Esophagus squamous epithelium (tissue), 5 donors: ENCODE measurements around the gene PRKAR1B. TPM values are rescaled to one million over a fixed set of nuclear protein-coding genes. Genes with fewer than 3 reads are reported as not detected.

Source experiments
- DNase-seq: peaks from one replicate; lab custom pipeline; 2025; lab: John Stamatoyannopoulos, UW
- H3K27ac ChIP-seq, 4 donors: fragments of 200-600 bp; sonication (generic); one replicate each; pipeline ENCODE4 v1.5.1; 2016 to 2019; ENCODE audit warnings: mild to moderate bottlenecking in 1 of 4
- H3K27me3 ChIP-seq, 4 donors: fragments of 200-600 bp; sonication (generic); 1 replicate in 3 of 4; 2 replicates in 1 of 4; pipeline versions ENCODE4 v1.5.1 to v1.6.0; 2017 to 2021; ENCODE audit warnings: antibody characterized with exemption in 1 of 4
- H3K36me3 ChIP-seq, 3 donors: fragments of 200-600 bp; sonication (generic); one replicate each; pipeline ENCODE4 v1.5.1; 2016 to 2019
- H3K4me1 ChIP-seq, 3 donors: fragments of 200-600 bp; sonication (generic); one replicate each; pipeline ENCODE4 v1.5.1; 2017 to 2019
- H3K4me3 ChIP-seq, 4 donors: fragments of 200-600 bp; sonication (generic); 1 replicate in 3 of 4; 2 replicates in 1 of 4; pipeline ENCODE4 v1.5.1; 2016 to 2019; ENCODE audit warnings: mild to moderate bottlenecking in 2 of 4, moderate library complexity in 1 of 4
- H3K9me3 ChIP-seq, 3 donors: fragments of 200-600 bp; sonication (generic); one replicate each; pipeline ENCODE4 v1.5.1; 2016 to 2019
- POLR2A ChIP-seq, 4 donors: fragments of 450-650 bp; IDR thresholded peaks; one replicate each; pipeline ENCODE4 v1.6.1; 2017; ENCODE audit warnings: antibody characterized with exemption in 4 of 4, mild to moderate bottlenecking in 4 of 4, moderate library complexity in 3 of 4
- WGBS, 2 donors: methylation state at CpG; one replicate each; pipeline ENCODE4 v1.1.5; 2018; 5-methylcytosine and 5-hydroxymethylcytosine counted together
- intact Hi-C: fragments of 100-400 bp; cut with DNase I; formaldehyde crosslinking; loops from one replicate; pipeline ENCODE4 v1.15.0; 2022
- total RNA-seq, 4 donors: library from RNA; depleted of rRNA; stranded (reverse); fragments of >200 nt; gene quantifications; one replicate each; pipeline ENCODE4 v1.1.0, GENCODE V29; 2016
- TF ChIP-seq, protein P1 (sequence below), 6 experiments: fragments of 450-650 bp in 4 of 6; fragments of 200-600 bp in 2 of 6; sonication (generic) in 2 of 6; IDR thresholded peaks; one replicate each; pipeline ENCODE4 v1.5.1; 2016 to 2019; ENCODE audit warnings: antibody characterized with exemption in 6 of 6, mild to moderate bottlenecking in 4 of 6, moderate library complexity in 4 of 6
- donor health status: DM: yes; HTN: yes; CAD: no.

The PRKAR1B gene
- total RNA-seq, 4 donors from 2014 or later: 10.2 to 13.1 (median 12.5) TPM

GRCh38 chr7:549066-549890 is 177.8 kb downstream of the PRKAR1B start:
- WGBS, 2 donors: 93 to 99% methylated on average over 16 to 22 of the region's 43 CpGs
- intact Hi-C loops: loop anchor here (10.0 kb wide), 1 partner anchor 186 kb away; no protein-coding TSS in a partner anchor
- no peak overlapping the region for H3K27ac ChIP-seq
- H3K36me3 ChIP-seq: peaks cover 0 to 10% (median 0%) of the 10 kb centered on the region in 3 donors
- no peak for DNase-seq
- no peaks in the 10 kb centered on the region for H3K9me3 ChIP-seq
- no peak for TF ChIP-seq POLR2A (IDR thresholded peaks at IDR 0.05)
- TF ChIP-seq, protein P1, sequence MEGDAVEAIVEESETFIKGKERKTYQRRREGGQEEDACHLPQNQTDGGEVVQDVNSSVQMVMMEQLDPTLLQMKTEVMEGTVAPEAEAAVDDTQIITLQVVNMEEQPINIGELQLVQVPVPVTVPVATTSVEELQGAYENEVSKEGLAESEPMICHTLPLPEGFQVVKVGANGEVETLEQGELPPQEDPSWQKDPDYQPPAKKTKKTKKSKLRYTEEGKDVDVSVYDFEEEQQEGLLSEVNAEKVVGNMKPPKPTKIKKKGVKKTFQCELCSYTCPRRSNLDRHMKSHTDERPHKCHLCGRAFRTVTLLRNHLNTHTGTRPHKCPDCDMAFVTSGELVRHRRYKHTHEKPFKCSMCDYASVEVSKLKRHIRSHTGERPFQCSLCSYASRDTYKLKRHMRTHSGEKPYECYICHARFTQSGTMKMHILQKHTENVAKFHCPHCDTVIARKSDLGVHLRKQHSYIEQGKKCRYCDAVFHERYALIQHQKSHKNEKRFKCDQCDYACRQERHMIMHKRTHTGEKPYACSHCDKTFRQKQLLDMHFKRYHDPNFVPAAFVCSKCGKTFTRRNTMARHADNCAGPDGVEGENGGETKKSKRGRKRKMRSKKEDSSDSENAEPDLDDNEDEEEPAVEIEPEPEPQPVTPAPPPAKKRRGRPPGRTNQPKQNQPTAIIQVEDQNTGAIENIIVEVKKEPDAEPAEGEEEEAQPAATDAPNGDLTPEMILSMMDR (IDR thresholded peaks at IDR 0.05): no peak
- H3K4me1 ChIP-seq: no peaks in the 10 kb centered on the region
- no peaks in the 10 kb centered on the region for H3K27me3 ChIP-seq
- H3K4me3 ChIP-seq: no peak overlapping the region

GRCh38 chr7:548401-548800 is 178.7 kb downstream of the PRKAR1B start:
- DNase-seq: no peak
- Histone ChIP-seq H3K4me1 (peaks cover 0 to 4% (median 2%) of the 10 kb centered on the region in 3 donors), H3K27me3 (no peaks in the 10 kb centered on the region), H3K36me3 (peaks cover 0 to 10% (median 0%) of the 10 kb centered on the region in 3 donors), H3K4me3 (no peak overlapping the region), H3K9me3 (no peaks in the 10 kb centered on the region), H3K27ac (no peak overlapping the region)
- intact Hi-C loops: loop anchor here (10.0 kb wide), 1 partner anchor 186 kb away; no protein-coding TSS in a partner anchor
- 88% methylated on average over 6 of the region's 11 CpGs; no CpG with 5 or more reads in 1 of the 2 donors for WGBS, 2 donors
- TF ChIP-seq, protein P1 (IDR thresholded peaks at IDR 0.05): no peak

- H3K9me3 ChIP-seq: peaks cover 0 to 4% (median 0%) of the 10 kb centered on the region in 3 donors
- TF ChIP-seq, protein P1 (IDR thresholded peaks at IDR 0.05): no peak
- TF ChIP-seq POLR2A (IDR thresholded peaks at IDR 0.05): no peak
- peaks cover 6 to 17% (median 13%) of the 10 kb centered on the region in 3 donors for H3K4me1 ChIP-seq
- H3K36me3 ChIP-seq: peaks cover 0 to 9% (median 0%) of the 10 kb centered on the region in 3 donors
- intact Hi-C loops: loop anchor here (10.0 kb wide), 1 partner anchor 189 kb away; no protein-coding TSS in a partner anchor
- 82 to 89% methylated on average over 12 to 16 of the region's 16 CpGs for WGBS, 2 donors
- H3K4me3 ChIP-seq: no peak overlapping the region
- DNase-seq: no peak
- H3K27ac ChIP-seq: no peak overlapping the region
- H3K27me3 ChIP-seq: no peaks in the 10 kb centered on the region
Observed at GRCh38 chr7:545470-545869, 181.6 kb downstream of the PRKAR1B start.

DNA sequence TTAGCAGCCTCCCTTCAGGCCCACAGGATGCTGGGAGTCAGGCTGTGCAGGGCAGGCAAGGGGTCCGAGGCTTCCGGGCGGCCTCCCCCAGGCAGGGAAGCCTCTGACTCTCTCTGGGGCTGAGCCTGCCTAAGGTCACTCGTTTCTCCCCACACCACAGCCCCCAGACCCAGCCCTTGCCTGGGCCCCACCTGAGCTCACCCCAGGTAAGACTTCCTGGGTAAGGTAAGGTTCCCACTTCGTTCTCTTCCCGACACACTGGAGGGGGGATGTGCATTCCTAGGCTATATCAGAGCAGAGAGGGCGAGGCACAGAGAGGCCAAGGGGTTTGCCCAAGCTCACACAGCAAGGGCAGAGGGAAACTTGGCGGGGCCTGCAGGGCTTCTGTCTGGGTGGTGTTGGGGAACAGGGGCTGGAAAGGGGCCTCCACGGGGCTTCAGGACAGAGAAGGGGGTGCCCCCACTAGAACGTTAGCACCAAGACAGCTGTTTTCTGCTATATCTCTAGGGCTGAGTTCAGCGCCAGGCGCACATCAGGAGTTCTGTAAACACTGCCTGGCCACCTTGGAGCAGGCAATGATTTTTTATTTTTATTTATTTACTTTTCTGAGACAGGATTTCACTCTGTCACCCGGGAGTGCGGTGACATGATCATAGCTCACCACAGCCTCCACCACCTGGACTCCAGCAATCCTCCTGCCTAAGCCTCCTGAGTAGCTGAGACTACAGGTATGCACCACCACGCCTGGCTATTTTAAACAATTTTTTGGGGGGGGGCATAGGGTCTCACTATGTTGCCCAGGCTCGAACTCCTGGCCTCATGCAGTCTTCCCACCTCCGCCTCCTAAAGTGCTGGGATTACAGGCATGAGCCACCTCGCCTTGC is 182.5 kb downstream of the PRKAR1B start:
- DNase-seq: no peak
- Histone ChIP-seq H3K4me1 (peaks cover 11 to 24% (median 16%) of the 10 kb centered on the region in 3 donors), H3K36me3 (no peaks in the 10 kb centered on the region), H3K9me3 (peaks cover 0 to 4% (median 0%) of the 10 kb centered on the region in 3 donors), H3K27me3 (no peaks in the 10 kb centered on the region), H3K4me3 (no peak overlapping the region), H3K27ac (no peak overlapping the region)
- TF ChIP-seq, protein P1 (IDR thresholded peaks at IDR 0.05): no peak
- no peak for TF ChIP-seq POLR2A (IDR thresholded peaks at IDR 0.05)
- 77 to 82% methylated on average over 12 of the region's 18 CpGs for WGBS, 2 donors
- intact Hi-C loops: loop anchor here (10.0 kb wide), 1 partner anchor 190 kb away; no protein-coding TSS in a partner anchor
